ENCODE measurements around the gene MYCBPAP.

The MYCBPAP gene

GRCh38 chr17:50577451-50577954, 69.3 kb downstream of the MYCBPAP start:
- H3K36me3 ChIP-seq (replicated peaks; ENCODE audit: low read depth, low read length): no peaks in the 10 kb centered on the region
- H2AFZ ChIP-seq (ENCODE audit: low read depth, low read length): no peak overlapping the region
- H3K79me2 ChIP-seq (ENCODE audit: low read length): no peaks in the 10 kb centered on the region
- no peak overlapping the region for H3K4me3 ChIP-seq (ENCODE audit: low read length)
- H4K20me1 ChIP-seq (ENCODE audit: insufficient read depth, low read length): no peaks in the 10 kb centered on the region
- H3K9me3 ChIP-seq (ENCODE audit: insufficient read depth, low read length): no peaks in the 10 kb centered on the region
- H3K9ac ChIP-seq (ENCODE audit: low read length): no peak overlapping the region
- no peak overlapping the region for H3K27ac ChIP-seq (ENCODE audit: low read length)
- H3K4me1 ChIP-seq (ENCODE audit: low read length): no peaks in the 10 kb centered on the region
- peaks cover 38% of the 10 kb centered on the region for H3K27me3 ChIP-seq (ENCODE audit: low read depth, low read length)
- no peak overlapping the region for H3K4me2 ChIP-seq (ENCODE audit: low read length)
- TF ChIP-seq EZH2phosphoT487 (IDR thresholded peaks at IDR 0.05; ENCODE audit: low read depth): no peak

GRCh38 chr17:50578173-50578572, 69.9 kb downstream of the MYCBPAP start:
- H3K9ac ChIP-seq (ENCODE audit: low read length): no peak overlapping the region
- no peaks in the 10 kb centered on the region for H3K9me3 ChIP-seq (ENCODE audit: insufficient read depth, low read length)
- no peaks in the 10 kb centered on the region for H3K79me2 ChIP-seq (ENCODE audit: low read length)
- H2AFZ ChIP-seq (ENCODE audit: low read depth, low read length): no peak overlapping the region
- no peak overlapping the region for H3K4me3 ChIP-seq (ENCODE audit: low read length)
- H3K27me3 ChIP-seq (ENCODE audit: low read depth, low read length): peaks cover 44% of the 10 kb centered on the region
- H3K4me2 ChIP-seq (ENCODE audit: low read length): no peak overlapping the region
- no peaks in the 10 kb centered on the region for H3K36me3 ChIP-seq (replicated peaks; ENCODE audit: low read depth, low read length)
- TF ChIP-seq EZH2phosphoT487 (IDR thresholded peaks at IDR 0.05; ENCODE audit: low read depth): no peak
- no peak for TF ChIP-seq CTCF (IDR thresholded peaks at IDR 0.05; ENCODE audit: low read depth, low read length)
- H4K20me1 ChIP-seq (ENCODE audit: insufficient read depth, low read length): no peaks in the 10 kb centered on the region
- H3K27ac ChIP-seq (ENCODE audit: low read length): no peak overlapping the region
- no peaks in the 10 kb centered on the region for H3K4me1 ChIP-seq (ENCODE audit: low read length)

GRCh38 chr17:50579399-50579798, 71.2 kb downstream of the MYCBPAP start:
- no peak overlapping the region for H3K9ac ChIP-seq (ENCODE audit: low read length)
- no peaks in the 10 kb centered on the region for H3K36me3 ChIP-seq (replicated peaks; ENCODE audit: low read depth, low read length)
- H3K4me1 ChIP-seq (ENCODE audit: low read length): no peaks in the 10 kb centered on the region
- H2AFZ ChIP-seq (ENCODE audit: low read depth, low read length): no peak overlapping the region
- TF ChIP-seq EZH2phosphoT487 (IDR thresholded peaks at IDR 0.05; ENCODE audit: low read depth) (no peak), CTCF (IDR thresholded peaks at IDR 0.05; ENCODE audit: low read depth, low read length) (no peak)
- H4K20me1 ChIP-seq (ENCODE audit: insufficient read depth, low read length): no peaks in the 10 kb centered on the region
- peaks cover 51% of the 10 kb centered on the region for H3K27me3 ChIP-seq (ENCODE audit: low read depth, low read length)
- no peak overlapping the region for H3K4me3 ChIP-seq (ENCODE audit: low read length)
- H3K79me2 ChIP-seq (ENCODE audit: low read length): no peaks in the 10 kb centered on the region
- H3K4me2 ChIP-seq (ENCODE audit: low read length): no peak overlapping the region
- H3K9me3 ChIP-seq (ENCODE audit: insufficient read depth, low read length): no peaks in the 10 kb centered on the region
- H3K27ac ChIP-seq (ENCODE audit: low read length): no peak overlapping the region

- Histone ChIP-seq H3K9me3 (ENCODE audit: insufficient read depth, low read length) (no peaks in the 10 kb centered on the region), H3K27me3 (ENCODE audit: low read depth, low read length) (peaks cover 57% of the 10 kb centered on the region), H4K20me1 (ENCODE audit: insufficient read depth, low read length) (no peaks in the 10 kb centered on the region)
Measured at GRCh38 chr17:50580646-50581045, 72.4 kb downstream of the MYCBPAP start.

More at GRCh38 chr17:50580646-50581045, 72.4 kb downstream of the MYCBPAP start:
- H3K4me3 ChIP-seq (ENCODE audit: low read length): no peak overlapping the region
- no peak overlapping the region for H2AFZ ChIP-seq (ENCODE audit: low read depth, low read length)
- no peaks in the 10 kb centered on the region for H3K79me2 ChIP-seq (ENCODE audit: low read length)
- no peak overlapping the region for H3K4me2 ChIP-seq (ENCODE audit: low read length)
- no peaks in the 10 kb centered on the region for H3K36me3 ChIP-seq (replicated peaks; ENCODE audit: low read depth, low read length)
- no peaks in the 10 kb centered on the region for H3K4me1 ChIP-seq (ENCODE audit: low read length)
- no peak overlapping the region for H3K27ac ChIP-seq (ENCODE audit: low read length)
- TF ChIP-seq EZH2phosphoT487 (IDR thresholded peaks at IDR 0.05; ENCODE audit: low read depth) (no peak), CTCF (IDR thresholded peaks at IDR 0.05; ENCODE audit: low read depth, low read length) (no peak)
- no peak overlapping the region for H3K9ac ChIP-seq (ENCODE audit: low read length)
